ENCODE data around the gene PTPRN2. TPM values are rescaled to one million over a fixed set of nuclear protein-coding genes. Genes with fewer than 3 reads are reported as not detected.

PTPRN2 gene
- total RNA-seq, 4 donors from 2014 or later: 2.0 to 9.5 (median 2.6) TPM

DNA sequence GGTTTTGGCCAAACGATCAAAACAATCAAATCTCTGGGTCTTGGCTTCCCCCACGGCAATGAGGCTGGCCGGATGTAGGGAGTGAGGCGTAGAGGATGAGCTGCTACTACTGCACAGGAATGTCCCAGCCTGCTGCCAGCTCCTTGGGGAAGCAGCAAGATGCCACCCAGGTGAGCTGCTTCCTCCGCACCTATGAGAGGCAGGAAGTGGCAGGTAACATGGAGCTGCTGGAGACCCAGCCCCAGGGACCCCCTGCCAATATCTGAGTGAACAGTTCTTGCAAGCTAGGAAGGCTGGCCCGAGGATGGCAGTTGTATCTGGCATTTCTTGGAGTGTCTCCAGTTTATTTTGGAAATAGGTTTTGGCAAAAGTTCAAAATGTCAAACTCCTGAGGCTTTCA, 837.3 kb downstream of the PTPRN2 start:
- ATAC-seq (ENCODE audit: low FRiP score) (no peak), DNase-seq (ENCODE audit: low spot score) (no peak)
- TF ChIP-seq, protein P1, sequence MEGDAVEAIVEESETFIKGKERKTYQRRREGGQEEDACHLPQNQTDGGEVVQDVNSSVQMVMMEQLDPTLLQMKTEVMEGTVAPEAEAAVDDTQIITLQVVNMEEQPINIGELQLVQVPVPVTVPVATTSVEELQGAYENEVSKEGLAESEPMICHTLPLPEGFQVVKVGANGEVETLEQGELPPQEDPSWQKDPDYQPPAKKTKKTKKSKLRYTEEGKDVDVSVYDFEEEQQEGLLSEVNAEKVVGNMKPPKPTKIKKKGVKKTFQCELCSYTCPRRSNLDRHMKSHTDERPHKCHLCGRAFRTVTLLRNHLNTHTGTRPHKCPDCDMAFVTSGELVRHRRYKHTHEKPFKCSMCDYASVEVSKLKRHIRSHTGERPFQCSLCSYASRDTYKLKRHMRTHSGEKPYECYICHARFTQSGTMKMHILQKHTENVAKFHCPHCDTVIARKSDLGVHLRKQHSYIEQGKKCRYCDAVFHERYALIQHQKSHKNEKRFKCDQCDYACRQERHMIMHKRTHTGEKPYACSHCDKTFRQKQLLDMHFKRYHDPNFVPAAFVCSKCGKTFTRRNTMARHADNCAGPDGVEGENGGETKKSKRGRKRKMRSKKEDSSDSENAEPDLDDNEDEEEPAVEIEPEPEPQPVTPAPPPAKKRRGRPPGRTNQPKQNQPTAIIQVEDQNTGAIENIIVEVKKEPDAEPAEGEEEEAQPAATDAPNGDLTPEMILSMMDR (IDR thresholded peaks at IDR 0.05): no peak

DNA sequence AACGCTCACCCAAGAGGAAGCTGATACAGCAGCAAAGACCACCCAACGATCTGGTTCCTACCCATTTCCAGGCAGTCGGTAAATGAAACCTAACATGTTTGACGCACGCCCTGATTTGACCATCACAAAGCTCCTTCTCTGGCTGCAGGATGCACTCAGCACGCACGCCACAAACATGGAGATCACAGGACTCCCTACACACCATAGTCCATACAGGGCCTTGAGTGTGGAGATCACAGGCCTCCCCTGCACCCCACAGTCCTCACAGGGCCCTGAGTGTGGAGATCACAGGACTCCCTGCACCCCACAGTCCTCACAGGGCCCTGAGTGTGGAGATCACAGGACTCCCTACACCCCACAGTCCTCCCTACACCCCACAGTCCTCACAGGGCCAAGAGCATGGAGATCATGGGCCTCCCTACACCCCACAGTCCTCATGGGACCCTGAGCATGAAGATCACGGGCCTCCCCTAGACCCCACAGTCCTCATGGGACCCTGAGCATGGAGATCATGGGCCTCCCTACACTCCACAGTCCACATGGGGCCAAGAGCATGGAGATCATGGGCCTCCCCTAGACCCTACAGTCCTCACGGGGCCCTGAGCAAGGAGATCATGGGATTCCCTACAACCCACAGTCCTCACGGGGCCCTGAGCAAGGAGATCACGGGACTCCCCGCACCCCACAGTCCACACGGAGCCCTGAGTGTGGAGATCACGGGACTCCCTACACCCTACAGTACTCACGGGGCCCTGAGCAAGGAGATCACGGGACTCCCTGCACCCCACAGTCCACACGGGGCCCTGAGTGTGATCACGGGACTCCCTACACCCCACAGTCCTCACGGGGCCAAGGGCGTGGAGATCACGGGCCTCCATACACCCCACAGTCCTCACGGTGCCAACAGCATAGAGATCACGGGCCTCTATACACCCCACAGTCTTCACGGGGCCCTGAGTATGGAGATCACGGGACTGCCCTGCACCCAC, 841.6 kb downstream of the PTPRN2 start:
- DNase-seq (ENCODE audit: low spot score) (no peak), ATAC-seq (ENCODE audit: low FRiP score) (no peak)
- TF ChIP-seq, protein P1 (IDR thresholded peaks at IDR 0.05): no peak

DNA sequence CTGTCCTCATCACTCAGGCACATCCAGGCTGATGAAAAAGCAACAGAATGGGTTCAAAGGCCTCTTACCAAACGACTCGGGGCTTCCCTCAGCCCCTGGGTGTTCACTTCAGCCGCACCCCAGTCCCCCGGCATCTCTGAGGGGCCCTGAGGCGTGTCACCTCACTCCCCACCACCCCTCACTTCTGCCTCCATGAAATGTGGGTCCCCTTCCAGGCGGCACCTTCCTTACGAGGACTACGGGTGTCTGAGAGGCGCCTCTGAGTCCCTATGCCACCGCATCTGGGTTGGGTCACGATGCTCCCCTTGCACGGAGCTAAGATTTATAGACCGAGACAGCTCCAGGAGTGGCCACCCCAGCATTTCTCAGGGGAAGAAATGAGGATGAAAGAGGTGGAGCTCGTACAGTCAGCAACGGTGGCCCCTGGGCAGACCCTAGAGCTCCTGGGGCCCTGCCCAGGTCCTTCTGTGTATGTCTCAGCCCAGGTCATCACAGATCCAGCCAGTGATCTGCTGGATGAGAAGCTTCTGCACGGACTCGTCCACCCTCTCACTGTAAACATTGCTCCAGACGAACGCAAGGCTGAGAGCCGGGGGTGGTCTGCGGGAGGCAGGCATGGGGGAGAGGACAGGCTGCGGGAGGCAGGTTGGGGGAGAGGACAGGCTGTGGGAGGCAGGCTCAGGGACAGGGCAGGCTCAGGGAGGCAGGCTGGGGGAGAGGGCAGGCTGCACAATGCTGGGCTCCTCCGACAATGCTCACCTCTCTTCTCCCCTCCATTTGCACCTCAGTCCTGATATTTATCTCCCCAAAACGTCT, 842.6 kb downstream of the PTPRN2 start:
- no peak for DNase-seq (ENCODE audit: low spot score)

DNA sequence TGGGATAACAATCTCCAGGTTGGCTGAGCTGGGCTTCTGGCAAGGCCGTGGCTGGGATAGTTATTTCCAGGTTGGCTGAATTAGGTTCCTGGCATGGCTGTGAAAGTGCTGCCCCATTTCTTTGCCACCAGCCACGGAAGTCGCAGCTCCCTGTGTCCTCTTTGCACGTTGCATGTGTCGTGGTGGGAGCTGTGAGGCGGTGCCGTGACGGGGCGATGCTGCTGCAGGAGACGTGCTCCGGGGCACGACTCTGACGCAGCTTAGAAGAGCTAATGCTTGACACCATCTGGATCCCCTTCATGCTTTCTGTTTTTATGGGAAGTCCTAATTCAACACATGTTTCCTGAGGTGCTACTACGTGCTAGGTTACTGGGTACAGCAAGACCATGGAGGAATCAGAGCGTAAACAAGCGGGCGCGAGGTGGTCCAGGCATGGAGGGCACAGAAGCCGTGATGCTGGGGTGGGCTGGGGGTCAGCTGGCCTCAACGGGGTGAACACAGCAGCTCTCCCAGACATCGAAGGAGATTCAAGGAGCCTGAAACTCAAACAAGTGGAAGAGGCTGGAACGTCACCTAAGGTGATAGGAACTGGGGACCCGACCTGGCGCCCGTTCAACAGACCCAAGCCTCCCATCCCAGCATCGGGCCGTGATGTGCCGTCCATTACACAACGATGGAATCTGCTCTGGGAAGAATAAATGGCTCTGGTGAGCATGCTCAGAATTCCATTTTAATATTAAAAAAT, 843.7 kb downstream of the PTPRN2 start:
- TF ChIP-seq, protein P1 (IDR thresholded peaks at IDR 0.05): no peak
- ATAC-seq (ENCODE audit: low FRiP score): no peak

More for the DNA sequence above, 842.6 kb downstream of the PTPRN2 start:
- TF ChIP-seq, protein P1 (IDR thresholded peaks at IDR 0.05): no peak
- no peak for ATAC-seq (ENCODE audit: low FRiP score)

DNA sequence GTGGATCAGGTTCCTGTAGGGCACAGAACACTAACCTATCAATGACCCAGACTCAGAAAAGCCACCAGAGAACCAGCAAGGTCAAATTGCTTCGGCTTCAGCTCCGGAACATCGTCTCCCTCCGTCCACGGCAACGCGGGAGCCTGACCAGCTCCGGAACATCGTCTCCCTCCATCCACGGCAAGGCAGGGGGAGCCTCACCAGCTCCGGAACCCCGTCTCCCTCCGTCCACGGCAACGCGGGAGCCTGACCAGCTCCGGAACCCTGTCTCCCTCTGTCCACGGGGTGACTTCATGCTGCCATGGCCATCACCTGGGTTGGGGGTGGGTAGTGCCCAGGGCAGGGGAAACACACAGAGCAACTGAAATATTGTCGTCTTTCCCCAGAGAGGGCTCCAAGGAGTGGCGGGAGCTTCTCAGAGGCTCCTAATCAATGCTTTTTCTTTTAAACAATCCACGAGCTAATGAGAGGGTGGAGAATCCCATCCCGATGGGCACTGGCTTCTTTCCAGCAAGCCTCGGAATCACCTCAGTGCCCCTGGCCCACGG, 847.3 kb downstream of the PTPRN2 start:
- TF ChIP-seq, protein P1 (IDR thresholded peaks at IDR 0.05): no peak
- ATAC-seq (ENCODE audit: low FRiP score) (no peak), DNase-seq (ENCODE audit: low spot score) (no peak)

More for the DNA sequence above, 843.7 kb downstream of the PTPRN2 start:
- no peak for DNase-seq (ENCODE audit: low spot score)

DNA sequence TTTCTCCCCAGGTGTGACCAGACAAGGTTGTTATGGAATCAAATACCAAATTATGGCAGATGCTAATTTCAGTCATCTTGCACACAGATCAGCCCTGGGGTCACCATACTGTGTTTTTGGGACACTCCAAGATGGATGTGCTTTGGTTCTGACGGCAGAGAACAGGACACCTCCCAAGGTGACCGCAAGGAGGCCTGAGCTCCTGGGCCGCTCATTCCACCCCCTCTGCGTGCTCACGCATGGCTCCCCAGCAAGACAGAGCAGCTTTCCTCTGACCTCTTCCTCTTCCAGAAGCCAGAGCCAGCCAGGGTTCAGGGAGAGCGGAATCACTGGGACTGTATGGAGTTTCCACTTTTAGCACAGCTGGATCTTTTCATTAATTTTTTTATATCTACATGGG, 848.0 kb downstream of the PTPRN2 start:
- no peak for DNase-seq (ENCODE audit: low spot score)
- TF ChIP-seq, protein P1 (IDR thresholded peaks at IDR 0.05): no peak
- ATAC-seq (ENCODE audit: low FRiP score): no peak

Measured in omental fat pad (tissue), 4 donors.